ENCODE results near the gene RNU7-1. TPM values are rescaled to one million over a fixed set of nuclear protein-coding genes. Genes with fewer than 3 reads are reported as not detected.

RNU7-1 gene
- total RNA-seq, 1 donor from 2014 or later = not detected

- intact Hi-C loops (cut with DNase I) = no loop called here
- ATAC-seq (peak; percentile 18), DNase-seq (ENCODE audit: missing footprints) (peak; percentile 73)
Measured at GRCh38 chr12:6959058-6959804, 15.6 kb downstream of the RNU7-1 start.

DNA sequence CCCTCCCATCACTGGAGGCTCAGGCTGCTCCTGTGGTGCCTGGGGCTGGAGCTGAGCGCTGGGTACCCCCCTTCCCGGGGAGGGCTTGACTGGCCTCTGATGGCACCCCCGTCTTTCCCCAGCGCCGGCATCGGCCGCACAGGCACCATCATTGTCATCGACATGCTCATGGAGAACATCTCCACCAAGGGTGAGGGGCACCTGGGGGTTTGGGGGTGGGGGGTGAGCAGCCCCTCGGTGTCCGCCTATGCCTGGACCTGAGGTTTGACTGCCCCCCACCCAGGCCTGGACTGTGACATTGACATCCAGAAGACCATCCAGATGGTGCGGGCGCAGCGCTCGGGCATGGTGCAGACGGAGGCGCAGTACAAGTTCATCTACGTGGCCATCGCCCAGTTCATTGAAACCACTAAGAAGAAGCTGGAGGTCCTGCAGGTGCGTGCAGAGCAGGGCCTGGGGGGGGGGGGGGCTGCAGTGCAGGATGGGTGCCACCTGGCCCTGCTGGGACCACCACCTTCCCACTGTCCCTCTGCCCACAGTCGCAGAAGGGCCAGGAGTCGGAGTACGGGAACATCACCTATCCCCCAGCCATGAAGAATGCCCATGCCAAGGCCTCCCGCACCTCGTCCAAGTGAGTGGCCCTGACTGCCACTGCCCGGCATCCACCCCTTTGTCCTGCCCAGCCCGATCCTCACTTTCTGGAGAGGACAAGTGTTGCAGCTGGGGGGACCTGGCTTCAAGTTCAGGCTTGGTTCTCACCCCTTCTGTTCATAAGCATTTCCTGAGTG, 16.4 kb downstream of the RNU7-1 start:
- intact Hi-C loops (cut with DNase I) = no loop called here
- peak; percentile 54 for DNase-seq (ENCODE audit: missing footprints)
- ATAC-seq = no peak

- ATAC-seq = no peak
- intact Hi-C loops (cut with DNase I) = no loop called here
- DNase-seq (ENCODE audit: missing footprints) = peak; percentile 39
Measured at GRCh38 chr12:6960593-6961277, 17.1 kb downstream of the RNU7-1 start.

GRCh38 chr12:6961278-6961694, 17.7 kb downstream of the RNU7-1 start:
- ATAC-seq (peak; percentile 21), DNase-seq (ENCODE audit: missing footprints) (peak; percentile 81)
- intact Hi-C loops (cut with DNase I) = no loop called here

- ATAC-seq (peak; percentile 45), DNase-seq (ENCODE audit: missing footprints) (peak; percentile 78)
- intact Hi-C loops (cut with DNase I) = no loop called here
Measured at GRCh38 chr12:6961695-6962284, 18.2 kb downstream of the RNU7-1 start.

- intact Hi-C loops (cut with DNase I) = no loop called here
- DNase-seq (ENCODE audit: missing footprints) (peak; percentile 44), ATAC-seq (no peak)
Measured at GRCh38 chr12:6962285-6963015, 18.8 kb downstream of the RNU7-1 start.

- ATAC-seq = no peak
- intact Hi-C loops (cut with DNase I) = no loop called here
Measured at GRCh38 chr12:6963016-6963731, 19.6 kb downstream of the RNU7-1 start.

DNA sequence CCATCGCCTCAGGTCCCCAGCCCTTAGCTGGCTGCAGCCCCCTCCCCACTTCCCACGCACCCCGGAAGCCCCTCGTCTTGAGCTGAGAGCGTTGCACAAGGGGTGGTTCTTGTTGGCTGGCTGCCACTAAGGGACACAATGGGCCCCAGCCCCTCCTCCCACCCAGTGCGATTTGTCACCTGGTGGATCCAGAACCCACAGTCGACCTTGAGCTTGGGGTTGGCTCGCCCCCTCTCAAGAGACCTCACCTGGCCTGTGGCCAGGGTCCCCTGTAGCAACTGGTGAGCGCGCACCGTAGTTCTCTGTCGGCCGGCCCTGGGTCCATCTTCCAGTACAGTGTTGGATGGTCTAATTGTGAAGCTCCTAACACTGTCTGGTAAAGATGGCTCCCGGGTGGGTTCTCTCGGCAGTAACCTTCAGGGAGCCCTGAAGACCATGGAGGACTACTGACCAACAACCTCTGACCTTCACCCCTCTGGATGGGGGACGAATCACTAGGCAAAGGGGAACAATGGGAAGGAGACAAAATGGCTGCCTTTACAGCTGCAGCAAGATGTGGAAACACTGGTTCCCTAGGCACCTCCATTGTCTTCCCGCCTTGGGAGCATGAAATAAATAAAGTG, 20.3 kb downstream of the RNU7-1 start:
- DNase-seq (ENCODE audit: missing footprints) (peak; percentile 63), ATAC-seq (no peak)
- intact Hi-C loops (cut with DNase I) = no loop called here

More at GRCh38 chr12:6963016-6963731, 19.6 kb downstream of the RNU7-1 start:
- DNase-seq (ENCODE audit: missing footprints) = peak; percentile 53

- intact Hi-C loops (cut with DNase I) = loop anchor here (1.0 kb wide), 2 partner anchors 20 to 55 kb away; partner anchors contain the start of gene C12orf57
- ATAC-seq (no peak), DNase-seq (ENCODE audit: missing footprints) (peak; percentile 45)
Measured at GRCh38 chr12:6964605-6965025, 21.0 kb downstream of the RNU7-1 start.

DNA sequence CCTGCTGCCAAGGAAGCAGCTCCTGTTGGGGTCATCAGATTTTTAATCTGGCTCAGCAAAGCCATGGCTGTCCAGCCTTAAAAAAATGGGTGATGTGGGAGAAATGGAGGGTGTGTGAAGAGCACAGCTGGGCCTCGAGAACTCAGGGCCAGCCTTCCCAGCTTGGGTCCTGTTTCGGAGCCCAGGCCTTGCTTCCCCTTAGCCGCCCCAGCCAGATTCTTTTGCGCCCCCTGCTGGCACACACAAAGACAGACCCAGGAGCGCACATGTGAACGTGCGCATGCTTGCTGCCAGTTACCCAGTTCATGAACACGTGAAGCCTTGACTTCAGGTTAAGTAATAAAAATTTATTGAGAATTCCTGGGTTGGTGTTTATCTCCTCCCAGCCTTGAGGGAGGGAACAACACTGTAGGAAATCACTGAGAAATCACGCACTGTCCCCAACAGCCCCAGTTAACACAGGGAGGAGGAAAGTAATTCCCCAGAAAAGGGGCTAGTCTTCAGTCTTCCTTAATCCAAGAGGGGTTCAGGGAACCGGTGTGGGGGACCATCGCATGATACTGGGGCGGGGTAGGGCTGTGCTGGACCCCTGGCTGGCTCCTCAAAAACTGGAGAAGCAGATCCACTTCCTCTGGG, 21.5 kb downstream of the RNU7-1 start:
- intact Hi-C loops (cut with DNase I) = loop anchor here (1.0 kb wide), 2 partner anchors 21 to 54 kb away; partner anchors contain the start of gene C12orf57
- DNase-seq (ENCODE audit: missing footprints) (peak; percentile 91), ATAC-seq (peak; percentile 80)

GRCh38 chr12:6965714-6966113, 22.1 kb downstream of the RNU7-1 start:
- DNase-seq (ENCODE audit: missing footprints) = no peak
- intact Hi-C loops (cut with DNase I) = loop anchor here (1.0 kb wide), 2 partner anchors 21 to 54 kb away; partner anchors contain the start of gene C12orf57

DNA sequence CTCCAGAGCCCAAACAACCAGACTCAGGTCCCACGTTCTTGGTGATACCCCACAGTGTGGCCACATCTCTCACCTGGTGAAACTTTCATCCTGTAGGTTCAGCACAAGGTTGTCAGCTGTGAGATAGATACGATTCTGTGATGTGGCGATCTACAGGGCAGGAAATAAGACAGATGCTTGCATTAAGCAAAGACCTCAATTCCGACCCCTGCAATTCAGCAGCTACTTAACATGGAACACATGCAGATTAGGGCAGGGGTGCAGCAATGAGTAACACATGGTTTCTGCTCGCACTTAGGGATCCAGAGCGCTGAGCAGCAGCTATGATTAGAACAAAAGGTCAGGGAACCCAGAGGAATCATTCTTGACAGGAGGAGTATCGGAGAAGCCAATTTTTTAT, 22.7 kb downstream of the RNU7-1 start:
- no peak for ATAC-seq
- intact Hi-C loops (cut with DNase I) = no loop called here
- DNase-seq (ENCODE audit: missing footprints) = no peak

More at GRCh38 chr12:6965714-6966113, 22.1 kb downstream of the RNU7-1 start:
- ATAC-seq = no peak

DNA sequence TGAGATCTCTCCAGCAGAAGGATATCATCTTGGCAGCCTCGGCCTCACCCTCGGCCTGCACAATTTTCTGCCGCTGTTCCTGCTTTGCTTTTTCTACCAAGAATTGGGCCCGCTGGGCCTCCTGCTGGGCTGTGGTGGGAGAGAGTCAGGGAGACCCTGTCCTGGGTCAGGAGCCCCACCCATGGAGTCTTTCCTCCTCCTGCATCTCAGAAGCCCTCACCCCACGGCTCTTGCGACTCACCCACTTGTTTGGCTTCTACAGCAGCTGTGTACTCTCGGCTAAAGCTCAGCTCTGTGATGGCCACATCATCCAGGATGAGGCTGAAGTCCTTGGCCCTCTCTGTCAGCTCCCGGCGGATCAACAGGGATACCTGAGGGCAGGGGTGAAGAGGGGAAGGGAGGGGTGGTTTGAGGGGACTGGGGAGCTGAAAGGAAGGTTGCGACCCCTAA, 24.1 kb downstream of the RNU7-1 start:
- no peak for DNase-seq (ENCODE audit: missing footprints)
- intact Hi-C loops (cut with DNase I) = no loop called here
- ATAC-seq = no peak

GRCh38 chr12:6968426-6968825, 24.8 kb downstream of the RNU7-1 start:
- DNase-seq (ENCODE audit: missing footprints) (no peak), ATAC-seq (no peak)
- intact Hi-C loops (cut with DNase I) = no loop called here

GRCh38 chr12:6970096-6970527, 26.5 kb downstream of the RNU7-1 start:
- peak; percentile 8 for ATAC-seq
- intact Hi-C loops (cut with DNase I) = loop anchor here (2.0 kb wide), 1 partner anchor 49 kb away; the partner anchor contains the start of gene LPCAT3
- DNase-seq (ENCODE audit: missing footprints) = peak; percentile 72

DNA sequence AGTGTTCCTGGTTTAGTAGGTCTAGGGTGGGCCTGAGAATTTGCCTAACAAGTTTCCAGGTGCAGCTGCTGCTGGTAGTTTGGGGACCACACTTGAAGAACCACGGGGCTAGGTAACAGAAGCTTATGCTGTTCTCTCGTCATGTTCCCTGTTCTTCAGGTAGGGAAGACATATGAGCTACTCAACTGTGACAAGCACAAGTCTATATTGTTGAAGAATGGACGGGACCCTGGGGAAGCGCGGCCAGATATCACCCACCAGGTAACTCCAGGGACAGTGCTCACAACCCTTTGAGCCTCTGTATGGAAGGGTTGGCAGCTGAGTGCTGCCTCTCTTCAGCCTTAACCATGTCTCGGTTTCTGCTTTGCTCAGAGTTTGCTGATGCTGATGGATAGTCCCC, 30.6 kb downstream of the RNU7-1 start:
- DNase-seq (ENCODE audit: missing footprints) = no peak
- intact Hi-C loops (cut with DNase I) = no loop called here
- no peak for ATAC-seq
